NCI-H1417 (cell line): ENCODE measurements around the gene FILIP1.

ENCODE experiments used
- DNase-seq, 3 experiments: peaks; one replicate each; lab custom pipeline; 2025; lab: John Stamatoyannopoulos, UW

Gene FILIP1

GRCh38 chr6:75291744-75292143 lies 201.9 kb downstream of the FILIP1 start:
- no peak for DNase-seq

GRCh38 chr6:75291331-75291730 lies 202.3 kb downstream of the FILIP1 start:
- no peak for DNase-seq

DNA sequence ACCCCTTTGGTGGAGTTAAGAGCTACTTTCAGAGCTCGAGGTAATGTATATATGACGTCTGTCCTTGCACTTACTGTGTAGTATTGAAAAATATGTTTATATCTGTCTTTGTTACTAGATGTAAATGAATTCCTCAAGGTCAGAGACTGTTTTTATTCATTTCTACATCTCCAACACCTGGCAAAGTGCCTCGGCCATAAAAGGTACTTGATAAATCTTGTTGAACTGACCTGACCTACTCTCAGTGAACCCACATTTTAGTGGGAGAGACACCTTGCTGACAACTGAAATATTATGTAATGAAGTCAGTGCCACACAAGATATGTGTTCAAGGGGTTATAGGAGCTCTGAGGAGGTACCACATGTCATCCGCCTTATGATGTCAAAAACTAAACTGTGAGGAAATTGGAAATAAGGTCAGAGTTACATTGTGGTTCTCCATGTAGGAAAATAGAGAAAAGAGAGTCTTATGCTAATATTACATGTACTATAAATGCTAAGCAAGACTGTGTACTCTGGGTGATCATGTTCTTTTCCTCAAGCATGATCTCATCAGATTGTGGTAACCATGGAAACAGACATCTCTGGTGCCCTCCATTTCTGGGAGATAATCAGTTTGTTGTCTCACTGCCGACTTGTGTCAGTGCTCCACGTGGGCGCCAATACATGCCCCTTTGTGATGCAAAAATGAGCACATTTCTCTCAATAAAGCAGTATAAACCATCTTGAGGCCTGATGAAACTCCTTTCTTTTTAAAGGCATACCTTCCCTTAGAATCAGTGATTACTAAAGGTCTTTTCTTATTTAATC lies 203.3 kb downstream of the FILIP1 start:
- no peak for DNase-seq

DNA sequence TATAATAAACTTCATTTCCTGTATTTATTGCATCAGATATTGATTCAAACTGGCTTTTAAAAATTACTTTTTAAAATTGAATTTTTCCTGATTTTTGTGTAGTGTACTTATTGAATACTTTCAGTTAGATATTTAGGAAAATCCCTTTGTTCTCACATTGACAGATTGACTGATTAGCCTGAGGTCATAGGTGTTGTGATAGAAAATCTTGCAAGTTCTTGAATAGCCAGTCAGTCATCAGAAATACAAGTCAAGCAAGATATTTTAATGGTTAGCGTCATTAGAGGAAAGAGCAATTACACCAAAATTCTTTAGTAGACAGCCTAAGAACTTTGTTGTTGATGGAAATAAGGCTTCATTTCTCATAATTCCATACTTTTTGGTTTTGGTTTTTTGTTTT lies 205.6 kb downstream of the FILIP1 start:
- DNase-seq, result no peak

- no peak for DNase-seq
Measured at GRCh38 chr6:75287424-75287823, 206.2 kb downstream of the FILIP1 start.

- DNase-seq, result no peak
Measured at GRCh38 chr6:75286955-75287354, 206.6 kb downstream of the FILIP1 start.

- DNase-seq, result peak in 1 of 3 experiments; percentile 35
Measured at GRCh38 chr6:75285283-75285639, 208.3 kb downstream of the FILIP1 start.

- DNase-seq, result peak; percentile 97 to 99 (median 98)
Measured at GRCh38 chr6:75284632-75285282, 208.8 kb downstream of the FILIP1 start, which contains the start of gene TMEM30A. Gene TMEM30A (minus strand): TSS chr6:75284792. CDS start chr6:75284638, 154 bp downstream.

DNA sequence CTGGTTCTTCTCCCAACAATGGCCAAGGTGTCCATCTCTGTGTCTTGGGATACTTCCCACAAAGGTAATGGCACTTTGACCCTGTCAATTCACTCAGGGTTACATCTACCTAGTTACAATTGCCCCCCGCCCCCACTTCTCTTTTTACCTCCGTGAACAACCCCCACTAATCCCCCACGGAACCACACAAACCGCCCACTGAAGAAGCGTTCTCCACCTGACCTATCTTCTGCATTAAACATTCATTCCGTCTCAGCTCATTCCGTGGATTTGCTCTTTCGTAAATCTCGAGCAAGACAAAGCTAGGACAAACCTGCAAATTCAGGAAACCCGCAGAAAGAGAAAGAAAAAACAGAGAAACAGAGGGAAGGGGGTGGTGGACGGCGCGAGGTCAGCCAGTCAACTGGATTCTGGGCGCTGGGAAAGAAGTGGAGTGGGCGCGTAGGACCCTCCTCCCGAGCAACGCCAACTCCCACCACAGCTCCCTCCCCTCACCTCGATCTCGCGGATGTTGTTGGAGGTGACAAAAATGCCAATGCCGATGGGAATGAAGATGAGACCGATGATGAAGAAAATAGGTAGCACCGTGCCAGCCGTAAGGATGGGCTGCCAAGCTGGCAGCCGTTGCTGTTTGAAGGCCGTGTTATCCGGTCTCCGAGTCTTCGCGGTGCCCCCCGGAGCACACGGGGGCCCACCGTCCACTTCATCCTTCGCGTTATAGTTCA lies 209.5 kb downstream of the FILIP1 start:
- DNase-seq, result peak; percentile 28 to 58 (median 28)

DNA sequence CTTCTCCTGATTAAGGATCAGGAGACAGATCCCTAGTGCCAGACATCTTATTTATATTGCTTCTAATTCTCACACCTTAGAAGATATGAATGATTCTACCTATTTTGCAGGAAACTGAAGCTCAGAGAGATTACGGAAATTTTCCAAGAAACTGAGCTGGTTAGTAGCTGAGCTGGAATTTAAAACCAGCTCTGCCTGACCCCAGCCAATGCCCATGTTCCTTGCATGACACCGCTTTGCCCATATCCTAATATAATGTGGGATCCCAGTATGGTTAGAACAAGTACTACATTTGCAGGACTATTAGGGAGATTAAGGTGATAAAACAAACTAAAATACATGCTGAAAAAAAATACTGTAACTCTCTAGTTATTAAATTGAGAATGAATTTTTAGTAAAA lies 210.9 kb downstream of the FILIP1 start:
- no peak for DNase-seq

- DNase-seq, result no peak
Measured at GRCh38 chr6:75281653-75282052, 211.9 kb downstream of the FILIP1 start.

DNA sequence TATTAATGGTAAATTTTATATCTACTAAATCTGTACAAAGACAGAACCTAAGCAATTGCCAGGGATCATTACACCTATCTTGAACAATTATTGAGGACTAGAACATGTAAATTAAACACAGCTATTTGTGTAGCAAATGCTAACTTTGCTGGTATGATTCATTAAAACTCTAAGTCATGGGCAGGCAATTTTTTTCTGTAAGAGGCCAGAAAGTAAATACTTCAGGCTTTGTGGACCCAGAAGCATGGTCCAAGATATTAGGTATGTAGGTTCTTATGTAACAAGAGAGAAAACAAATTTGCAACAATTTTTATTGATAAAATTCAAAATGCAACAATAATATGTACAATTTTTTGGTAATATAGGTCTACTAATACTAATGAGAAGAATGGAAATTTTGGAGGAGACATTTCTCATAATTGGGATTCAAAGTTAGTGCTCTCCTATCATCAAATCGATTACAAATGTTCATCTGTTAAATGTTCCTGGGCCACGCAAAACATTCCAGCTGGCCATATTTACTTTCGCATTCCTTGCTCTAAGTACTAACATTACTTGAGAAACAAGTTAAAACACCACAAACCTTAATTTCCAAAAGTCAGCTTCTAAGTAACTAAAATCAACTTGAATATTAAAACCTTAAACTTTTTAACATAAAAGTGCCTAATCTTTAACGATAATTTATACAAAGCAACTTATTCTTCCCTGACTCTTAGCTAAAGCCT lies 213.3 kb downstream of the FILIP1 start:
- DNase-seq, result no peak

- DNase-seq, result no peak
Measured at GRCh38 chr6:75279418-75279817, 214.2 kb downstream of the FILIP1 start.

DNA sequence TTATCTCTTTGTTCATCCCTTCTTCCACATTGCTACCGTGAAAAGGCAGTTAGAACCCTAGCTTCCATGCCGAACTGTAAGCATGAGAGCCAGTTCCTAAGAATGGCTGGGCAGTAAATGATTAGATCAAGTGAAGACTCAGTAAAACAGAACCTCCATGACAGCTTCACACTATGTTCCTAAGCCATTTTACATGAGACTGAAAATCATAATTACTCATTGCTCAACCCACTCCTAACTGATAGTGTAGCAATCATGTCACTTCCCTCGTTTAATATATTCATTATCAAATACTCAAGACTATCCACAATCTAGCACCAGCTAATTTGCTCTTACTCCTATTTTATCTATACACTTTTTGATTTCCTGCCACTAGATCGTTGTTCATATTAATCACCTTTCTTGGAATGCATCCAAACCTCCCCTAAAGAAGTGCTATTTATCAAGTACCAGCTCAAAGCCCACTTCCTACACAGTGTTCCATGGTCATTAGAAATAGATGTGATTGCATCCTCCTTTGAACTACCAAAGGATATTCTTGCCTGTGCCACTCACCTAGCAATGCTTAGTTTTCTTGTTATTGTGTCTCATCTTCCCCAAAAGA lies 215.0 kb downstream of the FILIP1 start:
- DNase-seq, result peak in 1 of 3 experiments; percentile 41

DNA sequence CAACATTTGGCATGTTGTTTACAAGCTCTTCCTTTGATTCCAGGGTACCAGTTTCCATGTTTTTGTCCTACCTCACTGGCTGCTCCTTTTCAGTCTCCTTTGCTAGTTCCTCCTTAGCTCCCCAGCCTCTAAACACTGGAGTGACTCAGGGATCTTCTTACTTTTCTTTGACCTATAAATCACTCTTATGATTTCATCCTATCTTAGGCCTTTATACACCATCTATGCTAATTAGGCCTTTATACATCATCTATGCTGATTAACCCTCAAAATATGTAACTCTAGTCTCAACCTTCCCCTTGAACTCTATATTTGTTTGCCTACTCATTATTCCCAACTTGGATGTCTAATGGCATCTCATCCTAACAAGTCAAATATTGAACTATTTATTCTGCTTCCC lies 218.5 kb downstream of the FILIP1 start:
- DNase-seq, result no peak

GRCh38 chr6:75273009-75273408 lies 220.6 kb downstream of the FILIP1 start:
- no peak for DNase-seq

DNA sequence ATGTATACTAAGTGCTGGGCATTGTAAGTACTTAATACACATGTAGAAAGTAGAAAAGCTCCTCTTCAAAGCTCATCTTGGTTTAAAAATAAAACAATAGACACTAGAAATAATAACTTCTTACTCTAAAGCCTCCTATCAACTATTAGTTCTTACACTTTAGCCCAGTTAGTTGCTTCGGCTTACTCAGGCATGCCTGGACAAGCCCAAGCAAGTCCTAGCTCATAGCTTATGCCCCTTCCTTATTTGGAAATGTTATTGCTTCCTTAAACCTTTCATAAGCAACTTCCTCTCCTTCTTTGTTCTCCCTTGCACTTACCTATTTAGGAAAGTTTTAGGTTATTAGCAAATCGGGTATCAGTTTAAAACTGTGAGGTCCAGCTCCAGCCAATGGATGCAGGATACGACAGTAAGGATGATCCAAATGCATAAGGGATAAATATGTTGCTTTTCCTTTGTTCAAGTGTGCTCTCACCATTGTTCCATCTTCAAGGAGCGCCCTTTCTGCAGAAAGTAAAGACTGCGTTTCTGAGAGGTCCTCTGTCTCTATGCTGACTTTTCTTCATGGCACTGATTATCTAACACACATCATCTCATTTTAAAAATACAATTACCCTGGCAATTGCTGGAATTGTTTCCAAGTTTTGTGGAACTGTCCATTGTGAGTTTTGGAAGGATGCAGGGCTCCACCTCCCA lies 221.3 kb downstream of the FILIP1 start:
- DNase-seq, result no peak

DNA sequence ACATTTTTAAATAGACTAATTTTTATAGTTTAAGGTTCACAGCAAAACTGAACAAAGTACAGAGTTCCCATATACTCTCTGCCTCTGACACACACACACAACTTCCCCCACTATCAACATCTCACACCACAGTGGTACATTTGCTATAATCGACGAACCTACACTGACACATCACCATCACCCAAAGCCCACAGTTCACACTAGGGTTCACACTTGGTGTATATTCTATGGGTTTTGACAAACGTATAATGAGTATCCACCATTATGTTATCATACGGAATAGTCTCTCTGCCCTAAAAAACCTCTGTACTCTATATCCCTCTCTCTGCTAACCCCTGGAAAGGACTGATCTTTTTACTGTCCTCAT lies 224.6 kb downstream of the FILIP1 start:
- DNase-seq, result no peak

DNA sequence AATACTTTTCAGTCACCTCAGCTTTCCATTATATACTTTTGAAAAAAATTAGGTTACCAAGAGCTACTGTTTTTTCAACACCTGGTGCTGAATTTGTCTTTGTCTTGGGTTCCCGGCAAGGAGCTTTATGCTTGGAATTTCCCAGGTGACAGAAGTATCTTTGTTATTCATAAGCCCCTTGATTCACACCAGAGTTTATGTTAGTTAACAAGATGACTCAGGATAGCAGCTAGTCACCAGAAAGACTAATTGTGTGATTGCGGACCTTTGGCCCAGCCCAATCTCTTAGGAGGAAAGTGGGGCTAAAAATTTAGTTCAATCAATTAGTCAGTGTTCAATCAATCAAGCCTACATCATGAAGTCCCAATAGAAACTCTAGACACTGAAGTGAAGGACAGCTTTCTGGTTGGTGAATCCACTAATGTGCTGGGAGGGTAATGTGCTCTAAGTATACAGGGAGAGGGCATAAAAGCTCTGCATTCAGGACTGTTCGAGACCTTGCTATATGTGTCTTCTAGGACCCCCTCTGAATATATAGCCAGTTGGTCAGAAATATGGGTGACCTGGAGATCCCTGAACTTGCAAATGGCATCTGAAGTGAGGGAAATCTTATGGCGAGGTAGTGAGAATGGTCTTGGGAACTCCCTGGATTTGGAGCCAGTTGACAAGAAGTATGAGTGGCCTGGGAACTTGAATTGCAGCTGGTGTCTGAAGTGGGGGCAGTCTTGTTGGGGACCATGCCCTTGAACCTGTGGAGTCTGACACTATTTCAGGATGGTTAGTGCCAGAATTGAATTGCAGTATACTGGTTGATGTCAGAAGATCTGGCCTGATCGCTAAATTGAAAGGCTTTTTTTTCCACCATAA lies 225.2 kb downstream of the FILIP1 start:
- DNase-seq, result no peak

GRCh38 chr6:75267461-75267860 lies 226.1 kb downstream of the FILIP1 start:
- DNase-seq, result no peak
